ENCODE measurements around the gene PIP4K2A. TPM values are rescaled to one million over a fixed set of nuclear protein-coding genes. Genes with fewer than 3 reads are reported as not detected.
A peak's percentile ranks its signal among the peaks of the same experiment; 100 is the strongest.

Gene PIP4K2A
- total RNA-seq, 1 donor from 2014 or later: 17.9 TPM

DNA sequence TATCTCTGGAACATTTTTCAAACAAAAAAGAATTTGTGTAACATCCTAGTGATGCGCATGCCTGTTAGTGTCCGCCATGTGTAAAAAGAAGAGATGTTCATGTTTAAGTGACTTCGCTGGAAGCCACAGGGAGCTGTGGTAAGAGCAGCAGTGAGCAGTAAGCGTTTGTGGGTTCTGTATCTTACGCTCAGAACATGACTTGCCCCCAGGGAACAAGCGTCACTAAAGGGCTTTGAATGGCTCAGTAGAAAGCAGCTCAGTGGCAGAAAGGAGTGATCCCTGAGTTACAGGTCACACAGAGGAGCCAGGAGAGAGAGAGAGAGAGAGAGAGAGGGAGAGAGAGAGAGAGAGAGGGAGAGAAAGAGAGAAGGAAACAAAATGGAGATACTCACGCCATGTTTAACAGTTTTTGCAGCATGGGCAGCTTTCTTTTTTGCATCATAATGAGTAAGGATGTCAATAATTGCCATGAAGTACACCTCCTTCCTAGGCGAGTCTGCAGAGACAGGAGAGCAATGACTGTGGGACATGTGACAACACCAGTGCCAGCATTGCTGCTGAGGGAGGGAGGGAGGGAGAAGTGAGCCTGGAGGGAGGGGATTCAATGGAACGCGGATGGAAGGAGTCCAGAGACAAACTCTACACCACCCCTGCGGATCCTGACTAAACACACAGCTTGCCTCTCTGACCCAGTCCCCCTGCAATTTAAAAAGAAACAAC is 174.6 kb downstream of the PIP4K2A start:
- no peaks in the 10 kb centered on the region for H3K27me3 ChIP-seq (ENCODE audit: control insufficient read depth, insufficient read depth, low read length)
- peaks cover 8% of the 10 kb centered on the region for H3K36me3 ChIP-seq (ENCODE audit: control insufficient read depth, insufficient read depth, low read length)
- DNase-seq (ENCODE audit: low read depth) (no peak), FAIRE-seq (no peak)
- TF ChIP-seq CTCF (IDR thresholded peaks at IDR 0.05; ENCODE audit: insufficient read depth, low read length, severe bottlenecking): no peak
- no peak overlapping the region for H3K4me3 ChIP-seq (ENCODE audit: low read depth, low read length)

DNA sequence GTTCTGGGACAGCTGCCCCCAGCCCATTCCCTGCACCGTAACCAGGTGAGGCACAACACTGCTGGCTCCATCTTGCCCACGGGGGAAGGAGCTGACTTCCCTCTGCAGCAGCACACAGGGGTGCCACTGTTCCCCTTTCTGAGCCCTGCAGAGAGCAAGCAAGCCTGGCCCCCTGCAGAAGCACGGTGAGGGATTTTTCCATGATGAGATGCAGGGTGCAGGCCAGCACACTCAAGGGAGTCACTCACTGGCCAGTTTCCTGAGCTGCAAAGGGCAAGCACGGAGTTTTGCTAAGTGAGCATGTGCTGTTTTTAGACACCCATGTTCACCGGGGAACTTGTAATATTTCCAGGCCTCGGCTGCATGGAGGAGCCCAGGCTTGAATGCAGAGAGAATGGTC is 176.6 kb downstream of the PIP4K2A start:
- Histone ChIP-seq H3K4me3 (ENCODE audit: low read depth, low read length) (no peak overlapping the region), H3K36me3 (ENCODE audit: control insufficient read depth, insufficient read depth, low read length) (peaks cover 8% of the 10 kb centered on the region), H3K27me3 (ENCODE audit: control insufficient read depth, insufficient read depth, low read length) (no peaks in the 10 kb centered on the region)
- DNase-seq (ENCODE audit: low read depth): no peak
- FAIRE-seq: no peak
- TF ChIP-seq CTCF (IDR thresholded peaks at IDR 0.05; ENCODE audit: insufficient read depth, low read length, severe bottlenecking): no peak

DNA sequence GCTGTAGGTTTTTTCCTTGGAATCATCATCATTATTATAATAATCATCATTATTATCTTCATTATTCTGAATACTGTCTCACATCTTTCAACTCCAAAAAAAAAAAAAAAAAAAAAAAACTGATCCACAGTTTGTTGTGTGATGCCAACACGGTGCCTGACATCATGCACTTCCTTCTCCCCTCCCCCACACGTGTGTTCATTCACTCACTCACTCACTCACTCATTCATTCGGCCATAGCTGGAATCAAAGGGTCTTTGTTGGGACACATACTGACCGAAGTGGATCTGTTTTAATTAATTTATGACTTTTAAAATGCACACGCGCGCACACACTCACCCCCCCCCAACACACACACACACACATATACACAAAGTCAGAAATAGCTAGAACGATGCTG is 177.8 kb downstream of the PIP4K2A start:
- TF ChIP-seq CTCF (IDR thresholded peaks at IDR 0.05; ENCODE audit: insufficient read depth, low read length, severe bottlenecking): no peak
- no peak for DNase-seq (ENCODE audit: low read depth)
- Histone ChIP-seq H3K27me3 (ENCODE audit: control insufficient read depth, insufficient read depth, low read length) (no peaks in the 10 kb centered on the region), H3K4me3 (ENCODE audit: low read depth, low read length) (no peak overlapping the region), H3K36me3 (ENCODE audit: control insufficient read depth, insufficient read depth, low read length) (peaks cover 4% of the 10 kb centered on the region)
- FAIRE-seq: no peak

DNA sequence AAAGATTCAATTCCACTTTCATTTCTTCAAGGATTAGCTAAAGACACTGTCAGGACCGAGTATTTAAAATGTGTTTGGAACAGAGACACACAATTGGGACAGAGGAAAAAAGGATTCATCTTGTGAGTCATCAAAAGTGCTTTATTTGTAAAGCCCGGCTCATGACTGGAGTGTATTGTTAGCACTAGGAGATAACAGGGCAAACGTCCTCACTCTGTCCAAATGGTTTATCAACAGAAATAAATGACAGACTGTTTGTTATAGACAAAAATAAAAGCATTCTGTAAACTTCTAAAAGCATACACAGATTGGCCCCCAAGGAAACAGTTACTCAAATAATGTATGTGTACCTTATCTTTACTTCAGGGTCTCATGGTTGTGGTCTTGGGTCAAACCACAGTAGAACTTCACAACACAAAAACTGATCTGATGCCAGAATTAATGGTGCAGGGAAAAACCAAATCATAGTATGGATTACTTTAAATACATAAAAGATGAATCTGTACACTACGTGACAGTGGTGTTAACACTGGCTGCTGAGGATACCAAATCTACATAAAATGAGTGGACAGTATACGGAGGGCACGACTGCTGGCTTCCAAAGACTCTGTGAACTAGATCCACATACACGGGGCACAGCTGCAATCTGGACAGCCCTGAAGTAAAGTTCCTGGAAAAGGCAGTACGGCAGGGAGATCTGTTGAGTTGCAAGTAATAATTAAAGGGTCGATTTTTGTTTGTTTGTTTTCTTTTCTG is 179.4 kb downstream of the PIP4K2A start:
- Histone ChIP-seq H3K4me3 (ENCODE audit: low read depth, low read length) (no peak overlapping the region), H3K27me3 (ENCODE audit: control insufficient read depth, insufficient read depth, low read length) (no peaks in the 10 kb centered on the region), H3K36me3 (ENCODE audit: control insufficient read depth, insufficient read depth, low read length) (peaks cover 4% of the 10 kb centered on the region)
- no peak for FAIRE-seq
- no peak for TF ChIP-seq CTCF (IDR thresholded peaks at IDR 0.05; ENCODE audit: insufficient read depth, low read length, severe bottlenecking)
- DNase-seq (ENCODE audit: low read depth): peak; percentile 10

GRCh38 chr10:22531441-22531840 is 182.9 kb downstream of the PIP4K2A start:
- Histone ChIP-seq H3K27me3 (ENCODE audit: control insufficient read depth, insufficient read depth, low read length) (no peaks in the 10 kb centered on the region), H3K4me3 (ENCODE audit: low read depth, low read length) (no peak overlapping the region), H3K36me3 (ENCODE audit: control insufficient read depth, insufficient read depth, low read length) (no peaks in the 10 kb centered on the region)
- FAIRE-seq: no peak
- TF ChIP-seq CTCF (IDR thresholded peaks at IDR 0.05; ENCODE audit: insufficient read depth, low read length, severe bottlenecking): no peak
- no peak for DNase-seq (ENCODE audit: low read depth)

All from bronchial epithelial cell (primary cell).